ENCODE results near the gene OR2A14. TPM values are rescaled to one million over a fixed set of nuclear protein-coding genes. Genes with fewer than 3 reads are reported as not detected.

OR2A14 gene
- total and polyA plus RNA-seq, 2 of the 4 experiments (the other 2 are of a cell fraction), result not detected

DNA sequence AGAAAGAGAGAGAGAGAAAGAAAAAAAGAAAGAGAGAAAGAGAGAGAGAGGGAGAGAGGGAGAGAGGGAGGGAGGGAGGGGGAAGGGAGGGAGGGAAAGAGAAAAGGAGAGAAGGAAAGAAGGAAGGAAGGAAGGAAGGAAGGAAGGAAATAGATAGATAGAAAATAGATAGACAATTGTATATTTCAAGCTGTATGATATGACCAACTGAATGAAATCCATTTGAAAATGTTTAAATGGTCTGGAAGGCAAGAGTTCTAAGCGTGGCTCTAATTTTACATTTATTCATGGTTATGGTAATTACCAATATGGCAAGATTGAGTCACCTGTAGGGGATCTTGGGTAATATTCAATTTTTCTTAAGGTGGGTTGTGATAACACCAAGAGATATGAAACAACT, 35.9 kb downstream of the OR2A14 start:
- Histone ChIP-seq H2BK120ac (ENCODE audit: low read depth, low read length) (no peak overlapping the region), H3K4me2 (ENCODE audit: low read depth, low read length) (no peak overlapping the region), H3K18ac (ENCODE audit: low read depth, low read length) (no peak overlapping the region), H3K27me3 (ENCODE audit: control insufficient read depth, insufficient read depth, low read length) (no peaks in the 10 kb centered on the region), H2BK15ac (ENCODE audit: low read depth, low read length) (no peak overlapping the region), H2AK5ac (ENCODE audit: low read depth, low read length) (no peak overlapping the region), H4K91ac (ENCODE audit: insufficient read depth, low read depth, low read length) (no peak overlapping the region), H2AK9ac (replicated peaks; ENCODE audit: low read depth, low read length, poor library complexity) (no peak overlapping the region), H3K4me1 (ENCODE audit: control insufficient read depth, insufficient read depth, low read length) (no peaks in the 10 kb centered on the region), H3K9ac (ENCODE audit: low read depth, low read length) (no peak overlapping the region), H4K20me1 (ENCODE audit: insufficient read depth, low read length) (no peaks in the 10 kb centered on the region), H4K5ac (ENCODE audit: low read depth, low read length) (no peak overlapping the region), H4K8ac (ENCODE audit: low read depth in 2 of 2, low read length in 2 of 2) (no peak overlapping the region), H2BK20ac (ENCODE audit: low read depth, low read length) (no peak overlapping the region), H2BK5ac (ENCODE audit: low read depth, low read length, poor library complexity, severe bottlenecking) (no peak overlapping the region), H3K14ac (replicated peaks; ENCODE audit: low read depth, low read length) (no peak overlapping the region), H2AFZ (replicated peaks; ENCODE audit: low read length, poor library complexity) (no peak overlapping the region), H3K79me1 (ENCODE audit: low read depth in 1 of 2, low read length in 2 of 2) (no peaks in the 10 kb centered on the region), H3K4me3 (ENCODE audit: insufficient read depth, low read depth, low read length) (no peak overlapping the region), H3K27ac (ENCODE audit: insufficient read depth, low read length) (no peak overlapping the region), H3K9me3 (ENCODE audit: control insufficient read depth, insufficient read depth, low read length) (no peaks in the 10 kb centered on the region), H3K23ac (ENCODE audit: low read depth, low read length) (no peak overlapping the region), H3K56ac (ENCODE audit: extremely low read depth, insufficient read depth, low read length) (no peak overlapping the region), H3K36me3 (ENCODE audit: control insufficient read depth, insufficient read depth, low read length) (no peaks in the 10 kb centered on the region), H3K9me1 (ENCODE audit: insufficient read depth, low read length) (no peaks in the 10 kb centered on the region), H3K4ac (ENCODE audit: low read depth, low read length) (no peak overlapping the region)
- intact Hi-C loops (cut with micrococcal nuclease), result loop anchor here (1.0 kb wide), 1 partner anchor 36 kb away; the partner anchor contains the start of gene OR2A14
- BruUV-seq (replicated peaks), result no TSS peak
- in situ Hi-C loops (cut with MboI; ENCODE audit: low sequenced_read_pairs), result no loop called here
- ChIA-PET POLR2A (ENCODE audit: unreplicated experiment) (no interaction called here), CTCF (no interaction called here)
- ATAC-seq (ENCODE audit: low read depth) (no peak), DNase-seq (no peak)
- WGBS, 2 experiments (ENCODE audit: extremely low coverage in 2 of 2, insufficient read length in 1 of 2), result no CpG with 5 or more reads among the region's 1 CpG
- TF ChIP-seq CEBPB (IDR thresholded peaks at IDR 0.05; ENCODE audit: low read depth, low read length) (no peak), CTCF (conservative IDR thresholded peaks at IDR 0.05; ENCODE audit: low read depth, low read length) (no peak), RAD21 (IDR thresholded peaks at IDR 0.05; ENCODE audit: low read length) (no peak), BHLHE40 (IDR thresholded peaks at IDR 0.05; ENCODE audit: low read depth, low read length) (no peak), RFX5 (IDR thresholded peaks at IDR 0.05; ENCODE audit: low read depth, low read length) (no peak), CHD1 (IDR thresholded peaks at IDR 0.05; ENCODE audit: low read depth, low read length) (no peak), MAZ (IDR thresholded peaks at IDR 0.05; ENCODE audit: borderline replicate concordance, low read depth, low read length) (no peak), FOS (IDR thresholded peaks at IDR 0.05; ENCODE audit: low read depth, low read length) (no peak), NFE2L2 (IDR thresholded peaks at IDR 0.05; ENCODE audit: low read depth, low read length) (no peak), USF2 (IDR thresholded peaks at IDR 0.05; ENCODE audit: low read depth, low read length) (no peak), RCOR1 (IDR thresholded peaks at IDR 0.05; ENCODE audit: insufficient replicate concordance, low read length) (no peak), POLR2A (IDR thresholded peaks at IDR 0.05; ENCODE audit: low read depth, low read length) (no peak), MXI1 (IDR thresholded peaks at IDR 0.05; ENCODE audit: borderline replicate concordance, low read depth, low read length) (no peak), MAFK (IDR thresholded peaks at IDR 0.05; ENCODE audit: low read depth, low read length) (no peak), SMC3 (IDR thresholded peaks at IDR 0.05; ENCODE audit: low read depth, low read length) (no peak)
- TF ChIP-seq, protein P1, sequence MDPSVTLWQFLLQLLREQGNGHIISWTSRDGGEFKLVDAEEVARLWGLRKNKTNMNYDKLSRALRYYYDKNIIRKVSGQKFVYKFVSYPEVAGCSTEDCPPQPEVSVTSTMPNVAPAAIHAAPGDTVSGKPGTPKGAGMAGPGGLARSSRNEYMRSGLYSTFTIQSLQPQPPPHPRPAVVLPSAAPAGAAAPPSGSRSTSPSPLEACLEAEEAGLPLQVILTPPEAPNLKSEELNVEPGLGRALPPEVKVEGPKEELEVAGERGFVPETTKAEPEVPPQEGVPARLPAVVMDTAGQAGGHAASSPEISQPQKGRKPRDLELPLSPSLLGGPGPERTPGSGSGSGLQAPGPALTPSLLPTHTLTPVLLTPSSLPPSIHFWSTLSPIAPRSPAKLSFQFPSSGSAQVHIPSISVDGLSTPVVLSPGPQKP (IDR thresholded peaks at IDR 0.05; ENCODE audit: borderline replicate concordance, low read depth, low read length), result no peak
- dilution Hi-C loops (cut with HindIII; ENCODE audit: low sequenced_read_pairs, unreplicated experiment), result no loop called here
